Activated gamma-delta T cell (primary cell): ENCODE data around the gene NOBOX.
"Not testable (repeated sequence)": the region's sequence is repeated elsewhere in the genome, so short reads cannot be mapped to it uniquely, and the experiment has no call there.

Source experiments
- DNase-seq: peaks from one replicate; lab custom pipeline; 2025; lab: John Stamatoyannopoulos, UW

Gene NOBOX

GRCh38 chr7:144391823-144392255 lies 11.7 kb downstream of the NOBOX start:
- no peak for DNase-seq

GRCh38 chr7:144391014-144391413 lies 12.5 kb downstream of the NOBOX start:
- no peak for DNase-seq

- DNase-seq = no peak
Measured at GRCh38 chr7:144390481-144390880, 13.0 kb downstream of the NOBOX start.

GRCh38 chr7:144388950-144389349 lies 14.5 kb downstream of the NOBOX start:
- no peak for DNase-seq

- no peak for DNase-seq
Measured at GRCh38 chr7:144386741-144387140, 16.8 kb downstream of the NOBOX start.

GRCh38 chr7:144384555-144385245 lies 18.8 kb downstream of the NOBOX start:
- DNase-seq = no peak

GRCh38 chr7:144384071-144384470 lies 19.4 kb downstream of the NOBOX start:
- DNase-seq = no peak

- DNase-seq = no peak
Measured at GRCh38 chr7:144379776-144380384, 23.6 kb downstream of the NOBOX start.

- DNase-seq = no peak
Measured at GRCh38 chr7:144378651-144379050, 24.8 kb downstream of the NOBOX start.

- DNase-seq = not testable (repeated sequence)
Measured at GRCh38 chr7:144369221-144369620, 34.3 kb downstream of the NOBOX start.

GRCh38 chr7:144367250-144367649 lies 36.2 kb downstream of the NOBOX start:
- DNase-seq = not testable (repeated sequence)

GRCh38 chr7:144365523-144365922 lies 38.0 kb downstream of the NOBOX start:
- not testable (repeated sequence) for DNase-seq

GRCh38 chr7:144362061-144362460 lies 41.4 kb downstream of the NOBOX start:
- DNase-seq = not testable (repeated sequence)

GRCh38 chr7:144356860-144357259 lies 46.6 kb downstream of the NOBOX start:
- DNase-seq = not testable (repeated sequence)

- DNase-seq = not testable (repeated sequence)
Measured at GRCh38 chr7:144356185-144356584, 47.3 kb downstream of the NOBOX start.

GRCh38 chr7:144355176-144355822 lies 48.2 kb downstream of the NOBOX start, which contains the start of gene ARHGEF5:
Gene ARHGEF5 (plus strand): TSS chr7:144355402. CDS start chr7:144362670, 7,268 bp downstream.
- DNase-seq = not testable (repeated sequence)

GRCh38 chr7:144351667-144352066 lies 51.8 kb downstream of the NOBOX start:
- not testable (repeated sequence) for DNase-seq

- DNase-seq = not testable (repeated sequence)
Measured at GRCh38 chr7:144348625-144349024, 54.9 kb downstream of the NOBOX start.
